Mesenchymal stem cell (in vitro differentiated cells and primary cell): ENCODE measurements around the gene UBAC2.

Source experiments
- DNase-seq: peaks from one replicate; pipeline ENCODE4 v3.0.0-alpha.2; 2013
- H2AFZ ChIP-seq: one replicate; pipeline ENCODE4 v1.6.1; 2013; ENCODE audit warnings: low read depth, mild to moderate bottlenecking, control low read depth, inconsistent platforms, low read length, moderate library complexity
- H2AK5ac ChIP-seq: 2 replicates; pipeline ENCODE4 v1.6.1; 2013; ENCODE audit warnings: low read length, moderate library complexity, mild to moderate bottlenecking, inconsistent platforms; ENCODE audit not compliant: severe bottlenecking
- H2BK120ac ChIP-seq: one replicate; pipeline ENCODE4 v1.6.1; 2013; ENCODE audit warnings: low read depth, mild to moderate bottlenecking, inconsistent platforms, low read length, moderate library complexity
- H2BK12ac ChIP-seq, 2 experiments: one replicate each; pipeline ENCODE4 v1.6.1; 2013; ENCODE audit warnings: inconsistent platforms in 2 of 2, low read length in 2 of 2, mild to moderate bottlenecking in 2 of 2, moderate library complexity in 2 of 2, control low read depth in 1 of 2
- H2BK15ac ChIP-seq: one replicate; pipeline ENCODE4 v1.6.1; 2013; ENCODE audit warnings: mild to moderate bottlenecking, low read depth, inconsistent platforms; ENCODE audit not compliant: poor library complexity, severe bottlenecking
- H2BK5ac ChIP-seq: 2 replicates; pipeline ENCODE4 v1.6.1; 2013; ENCODE audit warnings: low read depth, mild to moderate bottlenecking, low read length, control low read depth, inconsistent platforms; ENCODE audit not compliant: poor library complexity, severe bottlenecking
- H3K14ac ChIP-seq, 2 experiments: one replicate each; pipeline ENCODE4 v1.6.1; 2013; ENCODE audit warnings: inconsistent platforms in 2 of 2, low read length in 2 of 2, control low read depth in 1 of 2, mild to moderate bottlenecking in 1 of 2, moderate library complexity in 1 of 2
- H3K18ac ChIP-seq, 2 experiments: one replicate each; pipeline ENCODE4 v1.6.1; 2013; ENCODE audit warnings: inconsistent platforms in 2 of 2, low read length in 2 of 2, control low read depth in 1 of 2, low read depth in 1 of 2, mild to moderate bottlenecking in 1 of 2
- H3K23ac ChIP-seq, 2 experiments: one replicate each; pipeline ENCODE4 v1.6.1; 2013; ENCODE audit warnings: inconsistent platforms in 2 of 2, low read length in 2 of 2, mild to moderate bottlenecking in 2 of 2, moderate library complexity in 2 of 2, control low read depth in 1 of 2
- H3K27ac ChIP-seq: 2 replicates; pipeline ENCODE4 v1.5.1; 2013; ENCODE audit warnings: mild to moderate bottlenecking, moderate library complexity, low read length, control low read depth, inconsistent platforms; ENCODE audit not compliant: poor library complexity, severe bottlenecking
- H3K27me3 ChIP-seq, 2 experiments: 2 replicates each; pipeline versions ENCODE4 v1.6.1 to v1.7.0; 2013; ENCODE audit warnings: low read length in 2 of 2, mild to moderate bottlenecking in 2 of 2, moderate library complexity in 2 of 2, control low read depth in 1 of 2, inconsistent platforms in 1 of 2; ENCODE audit not compliant: control insufficient read depth in 1 of 2, insufficient read depth in 1 of 2
- H3K36me3 ChIP-seq, 2 experiments: 2 replicates each; pipeline versions ENCODE4 v1.6.1 to v1.7.0; 2013; ENCODE audit warnings: low read length in 2 of 2, control low read depth in 1 of 2, inconsistent platforms in 1 of 2, low read depth in 1 of 2, mild to moderate bottlenecking in 1 of 2; ENCODE audit not compliant: insufficient read depth in 2 of 2, control insufficient read depth in 1 of 2
- H3K4ac ChIP-seq, 2 experiments: one replicate each; pipeline ENCODE4 v1.6.1; 2013; ENCODE audit warnings: inconsistent platforms in 2 of 2, low read length in 2 of 2, mild to moderate bottlenecking in 2 of 2, moderate library complexity in 2 of 2, control low read depth in 1 of 2, low read depth in 1 of 2
- H3K4me1 ChIP-seq: 2 replicates; pipeline ENCODE4 v1.6.1; 2013; ENCODE audit warnings: low read depth, low read length, control low read depth; ENCODE audit not compliant: control insufficient read depth, insufficient read depth
- H3K4me2 ChIP-seq: 2 replicates; pipeline ENCODE4 v1.6.1; 2013; ENCODE audit warnings: low read length, mild to moderate bottlenecking, inconsistent platforms; ENCODE audit not compliant: poor library complexity, severe bottlenecking
- H3K4me3 ChIP-seq, 2 experiments: 2 replicates each; pipeline versions ENCODE4 v1.5.1 to v1.7.0; 2013; ENCODE audit warnings: low read length in 2 of 2, mild to moderate bottlenecking in 2 of 2, control low read depth in 1 of 2, low read depth in 1 of 2; ENCODE audit not compliant: insufficient read depth in 1 of 2
- H3K79me1 ChIP-seq: replicated peaks from 2 replicates; pipeline ENCODE4 v1.6.1; 2013; ENCODE audit warnings: mild to moderate bottlenecking, control low read depth, low read length, inconsistent platforms; ENCODE audit not compliant: poor library complexity, severe bottlenecking
- H3K9ac ChIP-seq: 2 replicates; pipeline ENCODE4 v1.7.0; 2013; ENCODE audit warnings: mild to moderate bottlenecking, low read length, moderate library complexity
- H3K9me3 ChIP-seq: 2 replicates; pipeline ENCODE4 v1.7.0; 2013; ENCODE audit warnings: mild to moderate bottlenecking, low read length; ENCODE audit not compliant: control insufficient read depth
- H4K8ac ChIP-seq: one replicate; pipeline ENCODE4 v1.6.1; 2013; ENCODE audit warnings: inconsistent platforms, mild to moderate bottlenecking, low read length, moderate library complexity
- H4K91ac ChIP-seq: one replicate; pipeline ENCODE4 v1.6.1; 2013; ENCODE audit warnings: mild to moderate bottlenecking, low read length, inconsistent platforms
- WGBS: methylation state at CpG from one replicate; pipeline ENCODE4 v1.1.7; 2013; ENCODE audit warnings: mixed read lengths; 5-methylcytosine and 5-hydroxymethylcytosine counted together

The UBAC2 gene

GRCh38 chr13:99265162-99265800 is 64.6 kb downstream of the UBAC2 start:
- H3K18ac ChIP-seq: no peak overlapping the region
- H2AK5ac ChIP-seq: no peak overlapping the region
- no peak overlapping the region for H3K4ac ChIP-seq
- H3K4me3 ChIP-seq: no peak overlapping the region
- H4K91ac ChIP-seq: no peak overlapping the region
- no peak overlapping the region for H2BK12ac ChIP-seq
- H2AFZ ChIP-seq: no peak overlapping the region
- H3K79me1 ChIP-seq: peaks cover 23% of the 10 kb centered on the region
- H2BK15ac ChIP-seq: no peak overlapping the region
- H3K4me1 ChIP-seq: no peaks in the 10 kb centered on the region
- no peak overlapping the region for H4K8ac ChIP-seq
- H3K4me2 ChIP-seq: no peak overlapping the region
- H2BK5ac ChIP-seq: no peak overlapping the region
- no peak overlapping the region for H3K14ac ChIP-seq
- H3K27ac ChIP-seq: no peak overlapping the region
- no peak for DNase-seq
- peaks cover 0 to 5% of the 10 kb centered on the region in 2 experiments for H3K36me3 ChIP-seq
- no peak overlapping the region for H3K9ac ChIP-seq
- H2BK120ac ChIP-seq: no peak overlapping the region
- no peaks in the 10 kb centered on the region for H3K27me3 ChIP-seq
- WGBS: 87% methylated on average over 8 of the region's 8 CpGs
- no peak overlapping the region for H3K23ac ChIP-seq
- no peaks in the 10 kb centered on the region for H3K9me3 ChIP-seq

GRCh38 chr13:99265821-99266426 is 65.3 kb downstream of the UBAC2 start:
- H2BK12ac ChIP-seq: no peak overlapping the region
- no peak overlapping the region for H2AK5ac ChIP-seq
- no peak overlapping the region for H3K14ac ChIP-seq
- H3K4me2 ChIP-seq: no peak overlapping the region
- H4K91ac ChIP-seq: no peak overlapping the region
- H3K27ac ChIP-seq: no peak overlapping the region
- no peak overlapping the region for H3K23ac ChIP-seq
- H3K79me1 ChIP-seq: peaks cover 23% of the 10 kb centered on the region
- H2BK120ac ChIP-seq: no peak overlapping the region
- peaks cover 0 to 5% of the 10 kb centered on the region in 2 experiments for H3K36me3 ChIP-seq
- no peak overlapping the region for H3K4ac ChIP-seq
- no peak overlapping the region for H2BK15ac ChIP-seq
- H2BK5ac ChIP-seq: no peak overlapping the region
- H3K4me3 ChIP-seq: no peak overlapping the region
- H3K9ac ChIP-seq: no peak overlapping the region
- no peak overlapping the region for H2AFZ ChIP-seq
- H4K8ac ChIP-seq: no peak overlapping the region
- DNase-seq: peak; percentile 66
- H3K18ac ChIP-seq: no peak overlapping the region
- no peaks in the 10 kb centered on the region for H3K9me3 ChIP-seq
- H3K4me1 ChIP-seq: no peaks in the 10 kb centered on the region
- WGBS: 67% methylated on average over 1 of the region's 3 CpGs
- H3K27me3 ChIP-seq: no peaks in the 10 kb centered on the region

GRCh38 chr13:99266827-99267226 is 66.2 kb downstream of the UBAC2 start:
- no peak for DNase-seq
- Histone ChIP-seq H3K23ac (no peak overlapping the region), H3K14ac (no peak overlapping the region), H2BK12ac (no peak overlapping the region), H4K91ac (no peak overlapping the region), H3K27me3 (no peaks in the 10 kb centered on the region), H3K79me1 (peaks cover 25% of the 10 kb centered on the region), H3K27ac (no peak overlapping the region), H3K4me3 (no peak overlapping the region), H3K9me3 (no peaks in the 10 kb centered on the region), H2AFZ (no peak overlapping the region), H2AK5ac (no peak overlapping the region), H2BK120ac (no peak overlapping the region), H3K18ac (no peak overlapping the region), H2BK15ac (no peak overlapping the region), H3K4me2 (no peak overlapping the region), H3K4ac (no peak overlapping the region), H4K8ac (no peak overlapping the region), H3K9ac (no peak overlapping the region), H2BK5ac (no peak overlapping the region), H3K4me1 (no peaks in the 10 kb centered on the region), H3K36me3 (peaks cover 0 to 5% of the 10 kb centered on the region in 2 experiments)
- WGBS: 92% methylated on average over 3 of the region's 6 CpGs

GRCh38 chr13:99267927-99268326 is 67.3 kb downstream of the UBAC2 start:
- H3K4me3 ChIP-seq: no peak overlapping the region
- no peak for DNase-seq
- no peak overlapping the region for H3K23ac ChIP-seq
- no peak overlapping the region for H2AK5ac ChIP-seq
- no peak overlapping the region for H2BK12ac ChIP-seq
- no peak overlapping the region for H2BK5ac ChIP-seq
- no peak overlapping the region for H2BK15ac ChIP-seq
- no peak overlapping the region for H3K27ac ChIP-seq
- H2BK120ac ChIP-seq: no peak overlapping the region
- no peaks in the 10 kb centered on the region for H3K4me1 ChIP-seq
- H3K79me1 ChIP-seq: peaks cover 33% of the 10 kb centered on the region
- H4K8ac ChIP-seq: no peak overlapping the region
- WGBS: 100% methylated on average over 3 of the region's 4 CpGs
- no peak overlapping the region for H3K9ac ChIP-seq
- no peak overlapping the region for H4K91ac ChIP-seq
- peaks cover 0 to 8% of the 10 kb centered on the region in 2 experiments for H3K36me3 ChIP-seq
- no peak overlapping the region for H3K14ac ChIP-seq
- no peak overlapping the region for H3K18ac ChIP-seq
- no peak overlapping the region for H3K4me2 ChIP-seq
- no peaks in the 10 kb centered on the region for H3K27me3 ChIP-seq
- no peak overlapping the region for H3K4ac ChIP-seq
- no peak overlapping the region for H2AFZ ChIP-seq
- peaks cover 5% of the 10 kb centered on the region for H3K9me3 ChIP-seq
